ENCODE measurements around the gene APOLD1. TPM values are rescaled to one million over a fixed set of nuclear protein-coding genes. Genes with fewer than 3 reads are reported as not detected.
A peak's percentile ranks its signal among the peaks of the same experiment; 100 is the strongest.

Gene APOLD1
- total and polyA plus RNA-seq, 4 donors = 1.4 to 5.1 (median 2.6) TPM

DNA sequence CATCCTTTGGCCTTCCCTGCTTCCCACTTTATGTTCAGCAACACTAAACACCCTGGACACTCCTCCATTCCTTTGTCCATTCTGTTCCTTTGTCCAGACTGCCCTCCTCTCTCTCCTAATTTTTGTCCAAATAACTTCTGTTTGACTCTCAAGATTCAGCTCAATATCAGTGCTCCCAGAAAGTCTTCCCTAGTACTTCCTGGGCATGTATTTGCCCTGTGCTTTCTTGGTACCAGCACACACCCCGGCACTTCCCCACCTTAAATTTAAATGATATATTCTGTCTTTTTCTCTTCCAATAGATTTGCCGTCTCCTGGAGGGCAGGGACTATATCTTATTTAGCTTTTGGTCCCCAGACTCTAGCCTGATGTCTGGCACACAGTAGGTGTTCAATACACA lies 6.5 kb upstream of the APOLD1 start:
- TF ChIP-seq REST (IDR thresholded peaks at IDR 0.05) (no peak), HNF4G (IDR thresholded peaks at IDR 0.05) (no peak), NR2F2 (IDR thresholded peaks at IDR 0.05) (no peak), JUND (IDR thresholded peaks at IDR 0.05) (no peak), FOXA1 (IDR thresholded peaks at IDR 0.05) (no peak), TAF1 (conservative IDR thresholded peaks at IDR 0.05) (no peak), SP1 (IDR thresholded peaks at IDR 0.05) (no peak), GABPA (IDR thresholded peaks at IDR 0.05 in 1 of 2, conservative IDR thresholded peaks at IDR 0.05 in 1 of 2) (no peak), FOXA2 (IDR thresholded peaks at IDR 0.05) (no peak)
- TF ChIP-seq, protein P1, sequence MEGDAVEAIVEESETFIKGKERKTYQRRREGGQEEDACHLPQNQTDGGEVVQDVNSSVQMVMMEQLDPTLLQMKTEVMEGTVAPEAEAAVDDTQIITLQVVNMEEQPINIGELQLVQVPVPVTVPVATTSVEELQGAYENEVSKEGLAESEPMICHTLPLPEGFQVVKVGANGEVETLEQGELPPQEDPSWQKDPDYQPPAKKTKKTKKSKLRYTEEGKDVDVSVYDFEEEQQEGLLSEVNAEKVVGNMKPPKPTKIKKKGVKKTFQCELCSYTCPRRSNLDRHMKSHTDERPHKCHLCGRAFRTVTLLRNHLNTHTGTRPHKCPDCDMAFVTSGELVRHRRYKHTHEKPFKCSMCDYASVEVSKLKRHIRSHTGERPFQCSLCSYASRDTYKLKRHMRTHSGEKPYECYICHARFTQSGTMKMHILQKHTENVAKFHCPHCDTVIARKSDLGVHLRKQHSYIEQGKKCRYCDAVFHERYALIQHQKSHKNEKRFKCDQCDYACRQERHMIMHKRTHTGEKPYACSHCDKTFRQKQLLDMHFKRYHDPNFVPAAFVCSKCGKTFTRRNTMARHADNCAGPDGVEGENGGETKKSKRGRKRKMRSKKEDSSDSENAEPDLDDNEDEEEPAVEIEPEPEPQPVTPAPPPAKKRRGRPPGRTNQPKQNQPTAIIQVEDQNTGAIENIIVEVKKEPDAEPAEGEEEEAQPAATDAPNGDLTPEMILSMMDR (IDR thresholded peaks at IDR 0.05; ENCODE audit: low read depth, low read length, missing input control) = no peak
- TF ChIP-seq, protein P2, sequence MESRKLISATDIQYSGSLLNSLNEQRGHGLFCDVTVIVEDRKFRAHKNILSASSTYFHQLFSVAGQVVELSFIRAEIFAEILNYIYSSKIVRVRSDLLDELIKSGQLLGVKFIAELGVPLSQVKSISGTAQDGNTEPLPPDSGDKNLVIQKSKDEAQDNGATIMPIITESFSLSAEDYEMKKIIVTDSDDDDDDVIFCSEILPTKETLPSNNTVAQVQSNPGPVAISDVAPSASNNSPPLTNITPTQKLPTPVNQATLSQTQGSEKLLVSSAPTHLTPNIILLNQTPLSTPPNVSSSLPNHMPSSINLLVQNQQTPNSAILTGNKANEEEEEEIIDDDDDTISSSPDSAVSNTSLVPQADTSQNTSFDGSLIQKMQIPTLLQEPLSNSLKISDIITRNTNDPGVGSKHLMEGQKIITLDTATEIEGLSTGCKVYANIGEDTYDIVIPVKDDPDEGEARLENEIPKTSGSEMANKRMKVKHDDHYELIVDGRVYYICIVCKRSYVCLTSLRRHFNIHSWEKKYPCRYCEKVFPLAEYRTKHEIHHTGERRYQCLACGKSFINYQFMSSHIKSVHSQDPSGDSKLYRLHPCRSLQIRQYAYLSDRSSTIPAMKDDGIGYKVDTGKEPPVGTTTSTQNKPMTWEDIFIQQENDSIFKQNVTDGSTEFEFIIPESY (IDR thresholded peaks at IDR 0.05) = no peak
- Histone ChIP-seq H3K4me1 (ENCODE audit: control insufficient read depth in 4 of 4, insufficient read depth in 4 of 4, low read length in 3 of 4) (no peaks in the 10 kb centered on the region), H3K4me3 (ENCODE audit: low read depth in 1 of 3, low read length in 3 of 3) (no peak overlapping the region), H3K27me3 (ENCODE audit: control insufficient read depth in 4 of 4, insufficient read depth in 4 of 4, low read length in 3 of 4) (no peaks in the 10 kb centered on the region), H3K36me3 (ENCODE audit: control insufficient read depth in 4 of 4, insufficient read depth in 3 of 4, low read depth in 1 of 4, low read length in 3 of 4) (no peaks in the 10 kb centered on the region), H3K9ac (ENCODE audit: low read depth in 1 of 2, low read length in 2 of 2) (no peak overlapping the region), H3K9me3 (ENCODE audit: control insufficient read depth in 4 of 4, low read length in 3 of 4) (no peaks in the 10 kb centered on the region), H3K27ac (ENCODE audit: low read depth in 1 of 2, low read length in 2 of 2) (no peak overlapping the region)
- no peak for DNase-seq (ENCODE audit: low spot score)
- 91% methylated on average over 2 of the region's 2 CpGs for WGBS

DNA sequence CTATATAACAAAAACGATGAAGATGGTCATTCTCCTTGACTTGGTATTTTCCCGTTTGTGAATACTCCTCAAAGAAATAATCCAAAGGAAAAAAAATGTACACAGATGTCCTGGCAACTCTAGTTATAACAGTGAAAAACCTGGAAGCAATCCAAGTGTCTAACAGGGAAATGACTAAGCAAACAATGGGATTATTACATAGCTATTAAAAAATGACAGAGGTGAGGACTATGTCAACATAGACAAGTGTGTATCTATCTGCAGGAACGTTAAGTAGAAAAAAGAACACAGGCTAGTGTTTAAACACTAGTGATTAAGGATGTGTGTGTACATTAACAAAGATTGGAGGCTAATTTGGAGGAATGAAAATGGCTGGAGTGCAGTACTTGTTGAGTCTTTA lies 5.9 kb upstream of the APOLD1 start:
- no peaks in the 10 kb centered on the region for H3K4me1 ChIP-seq (ENCODE audit: control insufficient read depth in 4 of 4, insufficient read depth in 4 of 4, low read length in 3 of 4)
- DNase-seq (ENCODE audit: low spot score) = no peak
- no peak overlapping the region for H3K27ac ChIP-seq (ENCODE audit: low read depth in 1 of 2, low read length in 2 of 2)
- TF ChIP-seq ATF3 (IDR thresholded peaks at IDR 0.05) (no peak), RAD21 (IDR thresholded peaks at IDR 0.05) (no peak), TAF1 (conservative IDR thresholded peaks at IDR 0.05) (no peak), NR2F2 (IDR thresholded peaks at IDR 0.05) (no peak), HNF4A (conservative IDR thresholded peaks at IDR 0.05) (no peak), REST (IDR thresholded peaks at IDR 0.05) (no peak), GABPA (IDR thresholded peaks at IDR 0.05 in 1 of 2, conservative IDR thresholded peaks at IDR 0.05 in 1 of 2) (no peak), JUND (IDR thresholded peaks at IDR 0.05) (peak in 1 of 2 donors; percentile 15)
- TF ChIP-seq, protein P2 (IDR thresholded peaks at IDR 0.05) = no peak
- 46% methylated on average over 3 of the region's 3 CpGs for WGBS
- no peak overlapping the region for H3K4me3 ChIP-seq (ENCODE audit: low read depth in 1 of 3, low read length in 3 of 3)
- H3K9me3 ChIP-seq (ENCODE audit: control insufficient read depth in 4 of 4, low read length in 3 of 4) = no peaks in the 10 kb centered on the region
- no peaks in the 10 kb centered on the region for H3K27me3 ChIP-seq (ENCODE audit: control insufficient read depth in 4 of 4, insufficient read depth in 4 of 4, low read length in 3 of 4)
- no peaks in the 10 kb centered on the region for H3K36me3 ChIP-seq (ENCODE audit: control insufficient read depth in 4 of 4, insufficient read depth in 3 of 4, low read depth in 1 of 4, low read length in 3 of 4)
- no peak overlapping the region for H3K9ac ChIP-seq (ENCODE audit: low read depth in 1 of 2, low read length in 2 of 2)

All from liver (tissue), 9 donors.